Measurements from ENCODE around the gene MLPH. TPM values are rescaled to one million over a fixed set of nuclear protein-coding genes. Genes with fewer than 3 reads are reported as not detected.

The MLPH gene
- total and polyA plus RNA-seq, 2 of the 13 experiments (the other 11 are each of a cell fraction or from before 2014, with no cell fraction given) = 0.12 TPM; not detected in 1

DNA sequence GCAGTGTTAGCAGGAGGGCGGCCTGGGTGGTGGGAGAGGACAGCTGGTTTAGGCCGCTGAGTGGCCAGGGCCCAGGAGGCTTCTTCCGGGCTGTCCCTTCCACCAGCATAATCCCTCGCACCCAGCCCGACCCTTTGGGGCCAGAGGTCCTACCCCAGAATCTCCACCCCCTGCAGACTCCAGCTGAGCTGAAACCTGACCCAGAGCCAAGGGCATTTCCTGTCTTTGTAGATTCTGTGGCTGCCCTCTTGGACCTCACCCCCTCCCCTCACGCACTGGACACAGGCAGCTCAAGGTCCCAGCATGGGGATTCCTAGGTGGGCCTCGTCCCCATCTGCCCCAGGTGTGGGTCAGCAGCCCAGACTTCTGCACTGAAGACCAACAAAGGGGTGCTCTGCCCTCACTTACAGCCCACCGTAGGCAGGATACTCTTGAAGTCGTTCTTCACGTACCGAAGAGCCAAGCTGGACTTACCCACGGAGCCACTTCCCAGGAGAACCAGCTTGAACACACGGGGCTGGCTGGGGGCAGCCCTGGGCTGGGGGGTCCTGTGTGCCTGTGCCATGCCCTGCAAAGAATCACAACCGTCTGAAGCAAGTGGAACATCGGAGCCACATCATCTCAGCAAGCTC, 98.7 kb downstream of the MLPH start (continued):
- TF ChIP-seq, protein P1, sequence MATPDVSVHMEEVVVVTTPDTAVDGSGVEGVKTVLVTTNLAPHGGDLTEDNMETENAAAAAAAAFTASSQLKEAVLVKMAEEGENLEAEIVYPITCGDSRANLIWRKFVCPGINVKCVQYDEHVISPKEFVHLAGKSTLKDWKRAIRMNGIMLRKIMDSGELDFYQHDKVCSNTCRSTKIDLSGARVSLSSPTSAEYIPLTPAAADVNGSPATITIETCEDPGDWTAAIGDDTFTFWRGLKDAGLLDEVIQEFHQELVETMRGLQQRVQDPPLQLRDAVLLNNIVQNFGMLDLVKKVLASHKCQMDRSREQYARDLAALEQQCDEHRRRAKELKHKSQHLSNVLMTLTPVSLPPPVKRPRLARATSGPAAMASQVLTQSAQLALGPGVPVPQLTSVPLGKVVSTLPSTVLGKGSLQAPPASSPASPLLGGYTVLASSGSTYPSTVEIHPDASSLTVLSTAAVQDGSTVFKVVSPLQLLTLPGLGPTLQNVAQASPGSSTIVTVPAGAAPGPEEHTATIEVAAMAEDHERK (CRISPR knock-in tag; IDR thresholded peaks at IDR 0.05; ENCODE audit: low read depth) = no peak
- TF ChIP-seq TBP (CRISPR knock-in tag; IDR thresholded peaks at IDR 0.05) = no peak

DNA sequence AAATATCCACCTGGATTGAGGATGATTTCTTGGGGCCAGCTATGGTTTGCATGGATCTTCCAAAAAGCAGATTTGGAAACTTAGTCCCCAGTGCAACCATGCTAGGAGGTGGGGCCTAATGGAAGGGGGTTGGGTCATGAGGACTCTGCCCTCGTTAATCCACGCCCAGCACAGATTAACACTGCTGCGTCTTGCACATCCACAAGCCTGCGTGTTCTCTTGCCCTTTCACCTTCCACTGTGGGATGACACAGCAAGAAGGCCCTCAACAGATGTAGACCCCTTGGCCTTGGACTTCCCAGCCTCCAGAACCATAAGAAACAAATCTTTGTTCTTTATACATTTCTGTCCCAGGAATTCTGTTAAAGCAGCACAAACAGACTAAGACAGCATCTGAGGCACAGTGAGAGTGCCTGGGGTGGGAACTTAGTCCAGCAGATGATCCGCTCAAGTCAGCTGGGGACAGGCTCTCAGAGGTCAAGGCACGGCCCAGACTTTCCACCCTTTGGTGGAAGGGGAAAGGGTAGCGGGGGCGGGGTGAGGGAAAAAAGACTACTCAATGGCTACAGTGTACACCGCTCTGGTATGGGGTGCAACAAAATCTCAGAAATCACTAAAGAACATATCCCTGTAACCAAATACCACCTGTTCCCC, 101.1 kb downstream of the MLPH start:
- in situ Hi-C loops (cut with HindIII; ENCODE audit: extremely low pct_ligation_motif_present, low pct_unique_long_range_greater_than_20kb) (no loop called here), intact Hi-C loops (cut with micrococcal nuclease; ENCODE audit: unreplicated experiment) (no loop called here)
- ATAC-seq (no peak), FAIRE-seq (no peak), DNase-seq (ENCODE audit: low spot score) (no peak)
- H3K4me1 ChIP-seq (ENCODE audit: insufficient read depth, low read length) = peaks cover 97% of the 10 kb centered on the region
- no peaks in the 10 kb centered on the region for H3K9me3 ChIP-seq (ENCODE audit: low read length)
- no peaks in the 10 kb centered on the region; a peak in 1 of 5 replicates for H3K27me3 ChIP-seq (ENCODE audit: control insufficient read depth in 1 of 2, insufficient read depth in 2 of 2, low read length in 2 of 2)
- no peak overlapping the region for H2AFZ ChIP-seq (ENCODE audit: low read length)
- WGBS (ENCODE audit: low lambda C conversion rate) = 87% methylated on average over 9 of the region's 9 CpGs
- peak overlapping the region; percentile 28 to 80 (median 76); a peak in 5 of 6 replicates for H3K4me3 ChIP-seq (replicated peaks in 1 of 3; ENCODE audit: insufficient read depth in 1 of 3, low read depth in 2 of 3, low read length in 3 of 3)
- peaks cover 3% of the 10 kb centered on the region; the same call in 1 of the 2 replicates for H4K20me1 ChIP-seq (ENCODE audit: insufficient read depth, low read length)
- peaks cover 11% of the 10 kb centered on the region in 2 experiments; a peak in 4 of 5 replicates for H3K36me3 ChIP-seq (replicated peaks in 1 of 2; ENCODE audit: control insufficient read depth in 1 of 2, insufficient read depth in 2 of 2, low read length in 2 of 2)
- POLR2A ChIA-PET = interaction anchor here (1.4 kb wide), 1 partner anchor 12 kb away, joined by 3 read pairs; no protein-coding TSS in a partner anchor
- H3K4me2 ChIP-seq (ENCODE audit: low read depth, low read length) = peak overlapping the region; percentile 87
- no TSS peak for BruUV-seq (replicated peaks)
- CTCF ChIA-PET (ENCODE audit: low intra/inter-chr PET ratio, low total read pairs) = no interaction called here
- H3K79me2 ChIP-seq (ENCODE audit: insufficient read depth, low read length) = peaks cover 53% of the 10 kb centered on the region
- H3K9ac ChIP-seq (ENCODE audit: insufficient read depth, low read depth, low read length) = no peak overlapping the region
- no peak overlapping the region for H3K27ac ChIP-seq (ENCODE audit: extremely low read length, insufficient read depth, low read length)
- TF ChIP-seq SSRP1 (CRISPR knock-in tag; IDR thresholded peaks at IDR 0.05) = no peak
- TF ChIP-seq ZBTB33 (CRISPR knock-in tag; IDR thresholded peaks at IDR 0.05) = no peak
- TF ChIP-seq ZSCAN9 (CRISPR knock-in tag; IDR thresholded peaks at IDR 0.05; ENCODE audit: borderline replicate concordance) = no peak
- no peak for TF ChIP-seq ATF4 (CRISPR knock-in tag; IDR thresholded peaks at IDR 0.05)
- TF ChIP-seq ZFP1 (CRISPR knock-in tag; IDR thresholded peaks at IDR 0.05) = no peak
- TF ChIP-seq GFI1 (CRISPR knock-in tag; IDR thresholded peaks at IDR 0.05; ENCODE audit: borderline replicate concordance) = 0 out of 2 replicates have a peak, but pooled peaks have one; percentile 22
- no peak for TF ChIP-seq TCF12 (IDR thresholded peaks at IDR 0.05)
- no peak for TF ChIP-seq TCF12 (CRISPR knock-in tag; IDR thresholded peaks at IDR 0.05)
- TF ChIP-seq SOX13 (IDR thresholded peaks at IDR 0.05) = no peak
- no peak for TF ChIP-seq SOX13 (CRISPR knock-in tag; conservative IDR thresholded peaks at IDR 0.05 in 1 of 2, IDR thresholded peaks at IDR 0.05 in 1 of 2)
- TF ChIP-seq, protein P2, sequence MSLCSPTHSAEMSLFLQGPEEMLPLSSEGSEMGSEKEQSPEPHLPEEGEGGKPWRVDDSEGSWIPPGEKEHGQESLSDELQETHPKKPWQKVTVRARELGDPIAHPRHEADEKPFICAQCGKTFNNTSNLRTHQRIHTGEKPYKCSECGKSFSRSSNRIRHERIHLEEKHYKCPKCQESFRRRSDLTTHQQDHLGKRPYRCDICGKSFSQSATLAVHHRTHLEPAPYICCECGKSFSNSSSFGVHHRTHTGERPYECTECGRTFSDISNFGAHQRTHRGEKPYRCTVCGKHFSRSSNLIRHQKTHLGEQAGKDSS (CRISPR knock-in tag; IDR thresholded peaks at IDR 0.05; ENCODE audit: borderline replicate concordance, low read depth) = 0 out of 2 replicates have a peak, but pooled peaks have one; percentile 39
- TF ChIP-seq GABPB1 (CRISPR knock-in tag; IDR thresholded peaks at IDR 0.05) = no peak
- no peak for TF ChIP-seq EHMT2 (IDR thresholded peaks at IDR 0.05; ENCODE audit: borderline replicate concordance, low read depth, low read length)
- TF ChIP-seq ZNF616 (CRISPR knock-in tag; IDR thresholded peaks at IDR 0.05; ENCODE audit: low read depth) = no peak
- peak; percentile 99 for TF ChIP-seq ZNF564 (CRISPR knock-in tag; IDR thresholded peaks at IDR 0.05)
- no peak for TF ChIP-seq FOXJ3 (CRISPR knock-in tag; IDR thresholded peaks at IDR 0.05; ENCODE audit: borderline replicate concordance)
